ENCODE data around the gene S100Z.

DNA sequence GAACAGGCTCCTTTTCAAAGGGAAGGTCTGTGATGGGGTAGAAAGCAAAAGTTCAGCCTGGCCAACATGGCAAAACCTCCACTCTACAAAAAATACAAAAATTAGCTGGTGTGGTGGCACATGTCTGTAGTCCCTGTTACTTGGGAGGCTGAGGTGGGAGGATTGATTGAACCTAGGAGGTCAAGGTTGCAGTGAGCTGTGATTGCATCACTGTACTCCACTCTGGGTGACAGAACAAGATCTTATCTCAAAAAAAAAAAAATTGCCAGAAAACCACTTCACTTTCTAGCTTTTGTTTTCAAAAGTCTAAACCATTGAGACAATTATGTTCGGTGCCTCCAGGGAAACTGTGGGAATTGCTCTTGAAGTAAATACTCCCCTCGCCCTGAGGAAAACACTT is 43.5 kb downstream of the S100Z start:
- no peak for TF ChIP-seq POLR2A (IDR thresholded peaks at IDR 0.05)
- TF ChIP-seq, protein P1, sequence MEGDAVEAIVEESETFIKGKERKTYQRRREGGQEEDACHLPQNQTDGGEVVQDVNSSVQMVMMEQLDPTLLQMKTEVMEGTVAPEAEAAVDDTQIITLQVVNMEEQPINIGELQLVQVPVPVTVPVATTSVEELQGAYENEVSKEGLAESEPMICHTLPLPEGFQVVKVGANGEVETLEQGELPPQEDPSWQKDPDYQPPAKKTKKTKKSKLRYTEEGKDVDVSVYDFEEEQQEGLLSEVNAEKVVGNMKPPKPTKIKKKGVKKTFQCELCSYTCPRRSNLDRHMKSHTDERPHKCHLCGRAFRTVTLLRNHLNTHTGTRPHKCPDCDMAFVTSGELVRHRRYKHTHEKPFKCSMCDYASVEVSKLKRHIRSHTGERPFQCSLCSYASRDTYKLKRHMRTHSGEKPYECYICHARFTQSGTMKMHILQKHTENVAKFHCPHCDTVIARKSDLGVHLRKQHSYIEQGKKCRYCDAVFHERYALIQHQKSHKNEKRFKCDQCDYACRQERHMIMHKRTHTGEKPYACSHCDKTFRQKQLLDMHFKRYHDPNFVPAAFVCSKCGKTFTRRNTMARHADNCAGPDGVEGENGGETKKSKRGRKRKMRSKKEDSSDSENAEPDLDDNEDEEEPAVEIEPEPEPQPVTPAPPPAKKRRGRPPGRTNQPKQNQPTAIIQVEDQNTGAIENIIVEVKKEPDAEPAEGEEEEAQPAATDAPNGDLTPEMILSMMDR (IDR thresholded peaks at IDR 0.05): no peak
